ENCODE data around the gene PTPRT. TPM values are rescaled to one million over a fixed set of nuclear protein-coding genes. Genes with fewer than 3 reads are reported as not detected.
A peak's percentile ranks its signal among the peaks of the same experiment; 100 is the strongest.

Gene PTPRT
- total RNA-seq, 2 donors from 2014 or later, result 0.26 to 0.27 TPM

DNA sequence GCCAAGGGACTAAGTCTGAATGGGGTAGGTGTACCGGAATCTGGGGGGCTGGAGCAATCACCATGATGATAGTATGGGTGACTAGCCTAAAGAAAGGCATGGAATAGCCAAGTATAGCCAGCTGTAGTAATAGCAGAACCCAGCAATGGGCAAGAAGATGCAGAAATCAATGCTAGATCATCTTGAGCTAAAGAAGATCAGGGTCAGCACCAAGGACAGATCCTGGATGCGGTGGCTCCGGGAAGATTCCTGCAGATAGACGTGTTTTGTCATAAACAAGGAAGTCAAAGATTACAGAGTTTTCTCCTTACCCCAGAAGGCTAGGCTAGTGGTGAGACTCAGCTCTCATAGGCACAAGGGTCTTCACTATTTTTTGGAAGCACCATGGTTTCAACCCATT lies 1009.9 kb downstream of the PTPRT start:
- intact Hi-C loops (cut with DNase I), result no loop called here
- DNase-seq (no peak), ATAC-seq (no peak)

DNA sequence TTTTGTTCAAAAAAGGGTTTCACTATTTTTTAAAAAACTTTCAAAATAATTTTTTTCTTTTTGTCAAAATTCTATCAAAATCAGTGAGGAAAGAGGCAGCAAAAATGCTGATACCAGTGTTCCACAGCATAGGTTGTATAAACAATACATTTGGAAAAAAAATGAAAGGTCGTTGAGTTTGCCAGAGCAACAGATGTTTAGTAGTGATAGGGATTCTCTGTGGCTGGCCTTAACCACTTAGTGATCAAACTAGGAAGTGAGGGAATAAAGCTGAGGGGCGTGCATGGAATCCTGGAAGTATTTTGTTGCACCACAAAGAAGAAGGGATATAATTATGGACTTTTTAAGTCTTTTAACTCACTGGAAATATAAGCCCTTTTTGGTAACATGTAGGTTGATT lies 1016.3 kb downstream of the PTPRT start:
- ATAC-seq (no peak), DNase-seq (no peak)
- intact Hi-C loops (cut with DNase I), result no loop called here

DNA sequence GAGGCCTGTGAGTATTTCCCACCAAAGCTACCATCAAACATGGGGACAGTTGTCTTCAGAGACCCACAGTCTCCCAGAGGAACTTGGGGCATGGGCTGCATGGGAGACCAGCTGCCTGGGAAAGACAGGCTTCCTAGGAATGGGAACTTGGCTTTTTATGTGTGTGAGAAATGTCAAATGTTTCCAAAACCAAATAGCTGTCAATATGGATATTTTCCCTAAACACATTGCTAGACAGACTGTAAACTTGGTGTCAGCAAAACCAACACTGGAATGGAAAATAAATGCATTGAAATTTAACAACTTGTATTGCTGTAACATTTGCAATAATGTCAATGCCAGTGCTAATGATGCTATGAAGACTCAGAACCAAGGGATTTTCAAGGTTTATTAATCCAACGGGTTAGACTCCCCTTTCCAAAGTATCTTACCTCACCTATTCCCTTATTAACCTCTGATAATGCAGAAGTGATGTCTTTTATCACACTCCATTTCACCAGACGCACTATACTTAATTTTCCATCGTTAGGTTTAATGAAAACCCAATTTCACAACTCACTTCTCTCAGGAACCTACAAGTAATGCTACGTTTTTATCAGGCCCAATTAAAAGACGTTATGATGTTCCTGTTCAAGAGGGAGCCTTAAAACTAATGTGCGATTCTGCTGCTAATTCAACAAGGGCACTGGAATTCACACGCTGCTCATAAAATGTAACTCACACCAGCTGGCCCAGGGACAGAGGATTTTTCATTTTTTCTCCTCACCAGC lies 1025.4 kb downstream of the PTPRT start:
- ATAC-seq (no peak), DNase-seq (no peak)
- intact Hi-C loops (cut with DNase I), result no loop called here

DNA sequence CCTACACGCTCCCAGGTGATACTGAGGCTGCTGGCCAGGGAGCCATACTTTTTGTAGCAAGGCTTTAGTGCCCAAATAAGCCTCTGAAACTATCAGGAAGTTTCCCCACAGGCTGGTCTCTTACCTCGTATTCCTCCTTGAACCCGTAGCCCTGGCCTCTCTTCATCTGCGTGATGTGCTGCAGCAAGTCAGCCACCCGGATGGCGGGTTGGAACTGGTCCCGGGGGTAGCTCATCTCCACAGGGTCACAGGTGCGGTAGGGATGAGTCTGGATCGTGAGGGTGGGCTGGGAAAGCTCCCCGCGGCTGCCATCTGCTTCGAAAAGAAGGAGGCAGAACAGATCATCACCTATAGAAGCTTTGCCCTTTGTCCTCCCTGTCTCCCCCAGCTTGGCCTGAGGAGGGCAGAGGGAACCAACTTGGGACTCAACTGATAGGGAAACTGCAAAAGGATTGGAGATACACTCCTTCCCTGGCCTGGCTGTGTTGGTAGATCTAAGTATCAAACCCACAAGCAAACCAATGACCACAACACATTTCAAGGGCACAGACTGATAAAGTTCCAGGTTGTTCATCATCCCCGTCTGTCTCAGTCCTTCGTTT lies 1028.4 kb downstream of the PTPRT start:
- DNase-seq (no peak), ATAC-seq (no peak)
- intact Hi-C loops (cut with DNase I), result no loop called here

DNA sequence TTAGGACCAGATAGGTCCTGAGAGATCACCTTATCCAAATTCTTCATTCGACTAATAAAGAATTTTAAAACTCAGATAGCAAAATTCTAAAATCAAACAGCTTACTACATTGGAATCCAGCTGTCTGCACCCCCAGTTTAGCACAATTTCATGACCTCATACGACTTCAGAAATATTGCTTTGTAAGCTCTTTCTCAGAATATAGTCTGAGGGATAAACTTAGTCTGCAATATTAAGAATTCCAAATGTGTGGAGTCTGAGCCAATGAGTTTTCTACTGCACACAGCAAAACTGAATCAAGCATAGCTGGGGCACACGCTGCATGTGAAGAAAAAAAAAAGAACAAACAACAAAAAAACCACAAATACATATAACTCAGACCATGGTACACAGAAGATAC lies 1029.9 kb downstream of the PTPRT start:
- intact Hi-C loops (cut with DNase I), result no loop called here
- ATAC-seq (no peak), DNase-seq (no peak)

DNA sequence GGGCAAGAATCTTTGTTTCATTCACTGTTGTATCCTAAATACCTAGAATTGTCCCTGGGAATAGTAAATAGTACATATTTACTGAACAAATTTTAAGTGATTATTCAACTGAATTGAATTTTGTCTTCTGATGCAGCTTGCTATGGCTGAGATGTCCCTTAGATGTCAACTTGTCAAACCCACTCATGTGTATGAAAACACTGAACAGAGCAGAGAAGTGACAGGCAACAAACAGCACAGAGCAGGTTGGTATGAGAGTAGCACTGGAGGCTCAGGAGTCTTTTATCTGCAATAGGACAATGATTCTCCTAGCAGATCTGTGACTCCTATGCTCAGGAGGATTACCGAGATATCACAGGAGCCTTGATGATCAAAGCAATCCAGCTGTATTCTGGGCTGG lies 1031.4 kb downstream of the PTPRT start:
- ATAC-seq (no peak), DNase-seq (no peak)
- intact Hi-C loops (cut with DNase I), result no loop called here

DNA sequence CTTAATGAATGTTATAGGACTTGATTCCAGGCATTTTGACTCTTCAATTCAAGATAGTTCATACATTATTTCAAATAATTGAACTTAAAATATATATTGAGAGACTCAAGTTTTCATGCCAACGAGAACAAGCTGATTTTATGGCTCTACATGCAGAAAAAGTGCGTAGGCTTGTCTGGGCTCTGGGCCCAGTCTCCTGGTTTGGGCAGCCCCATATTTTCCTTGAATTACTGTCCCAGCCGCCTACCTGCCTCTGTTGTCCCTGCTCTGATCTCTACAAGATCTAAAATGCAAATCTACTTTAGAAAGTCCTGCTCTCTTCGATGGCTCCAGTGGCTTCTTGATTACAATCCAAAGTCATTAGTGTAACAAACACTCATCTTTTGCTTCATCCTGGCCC lies 1034.1 kb downstream of the PTPRT start:
- ATAC-seq, result no peak

DNA sequence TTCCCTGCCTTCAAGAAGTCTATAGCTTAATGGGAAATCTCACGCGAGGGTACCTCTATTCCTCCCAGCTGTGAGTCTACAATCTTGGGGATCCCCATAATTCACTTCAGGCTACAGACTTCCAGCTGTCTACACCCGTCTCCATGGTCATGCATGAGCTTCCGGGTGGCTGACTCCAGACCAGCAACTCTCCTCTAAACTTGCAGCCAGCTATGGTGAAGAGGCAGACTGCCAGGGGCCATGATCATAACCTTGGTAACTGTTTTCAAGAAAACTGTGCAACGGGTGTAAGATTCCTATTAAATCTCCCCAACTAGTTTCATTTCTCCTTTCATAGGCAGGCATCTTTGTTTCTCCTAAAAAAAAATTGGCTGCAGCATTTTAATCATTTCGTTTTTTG lies 1037.1 kb downstream of the PTPRT start:
- DNase-seq (no peak), ATAC-seq (no peak)
- intact Hi-C loops (cut with DNase I), result no loop called here

More for the DNA sequence above, 1034.1 kb downstream of the PTPRT start:
- intact Hi-C loops (cut with DNase I), result no loop called here
- no peak for DNase-seq

DNA sequence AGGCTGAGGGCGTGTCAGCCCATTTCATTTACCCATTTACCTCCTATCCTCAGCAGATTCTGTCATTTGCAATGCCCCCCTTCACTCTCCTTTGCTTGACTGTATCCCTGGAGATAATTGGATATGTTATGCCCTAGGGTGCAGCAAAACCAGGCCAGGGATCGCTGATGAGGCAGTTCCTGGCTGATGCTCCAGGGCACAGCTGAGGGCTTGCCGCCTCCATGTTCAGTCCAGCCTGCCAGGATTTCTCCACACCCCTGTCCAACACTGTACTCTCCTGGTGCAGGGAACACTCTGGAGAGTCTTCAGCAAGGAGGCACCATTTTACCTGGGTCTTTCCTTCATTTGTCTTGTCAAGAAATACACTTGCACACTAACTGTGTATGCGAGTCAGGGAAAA lies 1039.5 kb downstream of the PTPRT start:
- ATAC-seq (no peak), DNase-seq (no peak)
- intact Hi-C loops (cut with DNase I), result no loop called here

DNA sequence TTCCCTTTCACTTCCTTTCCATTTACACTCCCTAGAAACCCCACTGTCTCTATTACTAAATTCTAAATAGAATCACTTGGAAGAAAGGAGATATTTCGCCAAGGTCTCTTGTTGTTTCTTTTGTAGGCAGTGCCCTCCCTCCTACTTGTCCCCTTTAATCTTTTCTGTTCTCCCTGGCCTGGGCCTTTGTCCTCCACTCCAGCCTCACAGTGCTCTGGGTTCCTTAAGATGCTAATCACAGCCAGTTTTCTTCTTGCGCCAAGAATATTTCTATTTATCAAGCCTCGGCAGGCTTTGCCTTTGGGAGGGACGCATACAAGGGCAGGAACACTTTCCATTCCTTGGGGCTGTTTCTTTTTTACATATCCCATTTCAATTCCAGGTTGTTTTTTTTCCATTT lies 1051.0 kb downstream of the PTPRT start:
- no peak for ATAC-seq
- intact Hi-C loops (cut with DNase I), result no loop called here
- DNase-seq, result no peak

DNA sequence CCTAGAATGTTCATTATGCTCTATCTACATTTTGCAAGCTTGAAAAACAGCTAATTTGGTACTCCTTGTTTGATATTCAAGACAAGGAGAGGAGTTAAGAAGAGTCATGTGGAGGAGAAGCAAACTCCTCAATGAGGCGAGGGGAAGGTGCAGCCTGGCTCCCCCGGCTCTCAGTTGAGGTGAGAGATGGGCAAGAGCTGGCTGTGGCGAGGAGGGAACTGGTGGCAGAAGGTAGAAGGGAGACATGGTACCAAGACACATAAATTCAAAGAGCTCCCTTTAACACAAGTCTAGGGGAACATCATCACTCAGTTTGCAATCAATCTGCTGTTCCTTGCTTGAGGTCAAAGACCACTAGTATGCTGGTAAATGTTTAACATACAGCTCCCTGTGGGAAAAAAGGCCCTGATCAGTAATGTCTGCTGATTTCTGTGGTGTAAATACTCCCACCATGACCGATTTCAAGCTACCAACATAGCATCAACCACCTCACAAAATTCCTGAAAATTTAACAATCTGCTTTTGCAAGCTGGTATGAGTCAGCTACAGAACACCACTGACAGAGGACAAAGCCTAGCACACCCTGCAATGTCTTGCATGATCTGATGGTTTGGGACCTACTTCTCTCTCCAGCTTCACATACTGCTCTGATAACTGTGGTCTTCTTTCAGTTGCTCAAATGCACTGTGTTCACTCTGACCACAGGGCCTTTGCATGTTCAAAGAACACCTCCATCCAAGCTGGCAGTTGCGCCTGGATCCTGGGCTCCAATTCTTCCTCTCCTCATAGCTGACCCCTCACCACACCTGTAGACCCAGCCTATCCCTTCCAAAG lies 1055.2 kb downstream of the PTPRT start:
- intact Hi-C loops (cut with DNase I), result no loop called here
- ATAC-seq (no peak), DNase-seq (no peak)

DNA sequence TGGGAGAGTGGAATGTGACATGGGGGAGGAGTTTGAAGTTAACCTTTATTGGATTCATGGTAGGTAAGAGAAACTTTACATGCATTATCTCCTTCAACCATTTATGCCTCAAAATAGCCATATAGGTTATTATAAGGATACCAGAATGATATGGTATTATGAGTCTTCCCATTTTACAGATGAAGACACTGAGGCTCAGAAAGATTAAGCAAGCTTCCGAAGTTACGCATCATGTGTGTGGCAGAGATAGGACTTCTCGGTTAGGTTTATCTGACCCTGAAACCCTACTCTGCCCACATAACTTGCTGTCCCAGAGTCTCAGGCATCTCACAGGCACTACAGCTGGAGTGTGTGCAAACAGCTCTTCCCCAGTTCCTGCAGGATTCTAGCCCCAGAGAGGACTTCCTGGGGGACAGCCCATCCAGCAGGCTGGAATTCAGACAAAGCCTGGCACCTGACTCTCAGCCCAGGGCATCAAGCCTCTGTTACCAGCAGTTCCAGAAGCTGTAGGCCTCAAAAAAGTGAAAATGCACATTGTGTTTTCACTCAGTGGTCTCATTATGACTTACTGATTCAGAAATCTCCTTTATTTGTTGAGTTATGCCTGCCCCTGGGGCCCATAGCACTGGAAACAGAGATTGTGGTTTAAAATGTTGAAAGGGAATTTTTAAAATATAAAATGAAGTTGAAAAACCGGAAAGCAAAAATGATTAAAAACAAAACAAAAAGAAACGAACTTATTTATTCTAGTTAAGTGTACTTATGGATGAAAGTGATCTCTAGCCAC lies 1058.7 kb downstream of the PTPRT start:
- DNase-seq (no peak), ATAC-seq (no peak)
- intact Hi-C loops (cut with DNase I), result no loop called here

DNA sequence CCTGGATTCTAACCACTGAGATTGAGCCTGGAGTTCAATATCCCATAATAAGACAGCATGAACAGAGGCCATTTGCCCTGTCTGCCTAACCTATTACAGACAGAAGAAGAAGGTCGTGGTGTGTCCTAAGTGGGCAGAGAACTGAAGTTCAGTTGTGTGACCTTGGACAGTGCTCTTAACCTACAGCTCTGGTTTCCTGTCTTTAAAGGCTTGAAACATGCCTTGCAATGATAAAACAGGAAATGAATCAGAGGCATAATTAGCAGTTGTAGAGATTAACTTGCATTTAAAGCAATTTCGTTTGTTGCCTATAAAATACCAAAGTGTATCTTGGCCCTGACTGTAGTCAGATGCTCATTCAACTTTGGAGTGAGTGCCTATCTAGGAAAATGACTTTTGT lies 1064.3 kb downstream of the PTPRT start:
- no peak for ATAC-seq
- intact Hi-C loops (cut with DNase I), result no loop called here
- no peak for DNase-seq

DNA sequence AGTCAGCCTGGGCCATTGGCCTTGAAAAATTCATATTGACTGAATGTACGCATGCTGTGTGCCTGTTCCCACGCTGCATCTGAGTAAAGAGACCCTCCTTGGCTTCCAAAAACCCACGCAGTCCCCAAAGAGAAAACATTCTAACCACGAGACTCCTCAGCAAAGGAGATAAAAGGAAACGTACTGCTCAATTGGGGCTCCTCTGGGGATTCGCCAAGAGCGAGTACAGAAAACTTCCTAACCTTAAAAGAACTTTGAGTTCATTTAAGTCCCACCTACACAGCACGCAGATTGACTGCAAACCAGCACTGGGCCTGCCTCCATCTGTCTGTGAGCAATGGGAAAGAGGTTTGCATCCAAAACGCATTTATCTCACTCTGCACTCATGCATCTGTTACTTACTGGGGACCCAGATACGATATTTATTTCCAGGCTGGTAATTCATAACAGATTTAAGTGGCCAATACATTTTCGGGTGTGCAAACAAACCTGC lies 1065.7 kb downstream of the PTPRT start:
- intact Hi-C loops (cut with DNase I), result no loop called here
- DNase-seq (no peak), ATAC-seq (peak in 1 of 2 donors; percentile 85)

DNA sequence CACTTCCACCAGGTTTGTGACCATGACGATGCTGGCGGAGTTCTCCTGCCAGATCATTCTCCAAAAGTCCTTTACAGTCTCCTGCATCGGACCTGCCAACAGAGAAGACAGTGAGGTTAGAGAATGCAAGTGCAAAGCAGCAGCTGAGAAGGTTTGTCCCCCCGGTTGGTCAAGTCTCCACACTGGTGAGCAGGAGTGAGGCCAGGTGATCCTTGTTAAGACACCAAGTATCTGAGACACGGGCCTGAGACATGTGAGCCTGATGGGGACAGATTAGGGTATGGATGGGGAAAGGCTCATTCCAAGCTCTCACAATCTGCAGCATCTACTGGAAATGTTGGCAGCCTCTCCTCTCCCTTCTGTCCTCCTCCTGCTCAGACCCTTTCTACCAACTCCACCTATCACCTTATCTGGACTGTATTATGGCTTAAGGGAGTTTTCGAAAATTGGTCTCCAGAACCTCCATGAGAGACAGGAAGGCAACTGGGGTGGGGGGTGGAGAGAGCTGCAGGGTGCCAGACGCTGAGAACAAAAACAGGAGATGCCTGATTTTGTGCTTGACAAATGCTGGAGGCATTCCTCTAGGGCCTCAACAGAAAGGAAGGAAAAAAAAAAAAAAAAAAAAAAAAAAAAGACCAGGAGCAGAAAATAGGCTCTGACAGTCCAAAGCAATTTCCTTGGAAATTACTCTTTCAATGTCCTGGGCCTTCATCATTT lies 1071.1 kb downstream of the PTPRT start:
- no peak for DNase-seq
- intact Hi-C loops (cut with DNase I), result no loop called here
- no peak for ATAC-seq

DNA sequence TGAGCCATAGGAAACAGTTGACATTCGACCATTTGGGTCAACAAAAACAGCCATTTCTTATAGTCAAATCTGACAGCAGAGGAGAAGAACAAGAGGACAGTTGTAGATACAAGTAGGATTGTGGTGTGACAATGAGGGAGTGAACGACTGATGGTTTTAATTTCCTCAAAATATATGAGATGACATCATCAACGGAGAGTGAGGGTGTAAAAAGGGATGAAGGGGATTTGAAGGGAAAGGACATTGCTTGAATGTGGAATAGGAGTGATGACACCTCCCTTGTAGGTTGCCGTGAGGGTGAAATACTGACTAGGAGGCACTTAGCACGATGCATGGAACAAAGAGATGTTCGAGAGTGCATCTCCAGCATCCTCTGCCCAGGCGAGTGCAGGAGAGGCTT lies 1071.7 kb downstream of the PTPRT start:
- ATAC-seq (no peak), DNase-seq (no peak)
- intact Hi-C loops (cut with DNase I), result no loop called here

DNA sequence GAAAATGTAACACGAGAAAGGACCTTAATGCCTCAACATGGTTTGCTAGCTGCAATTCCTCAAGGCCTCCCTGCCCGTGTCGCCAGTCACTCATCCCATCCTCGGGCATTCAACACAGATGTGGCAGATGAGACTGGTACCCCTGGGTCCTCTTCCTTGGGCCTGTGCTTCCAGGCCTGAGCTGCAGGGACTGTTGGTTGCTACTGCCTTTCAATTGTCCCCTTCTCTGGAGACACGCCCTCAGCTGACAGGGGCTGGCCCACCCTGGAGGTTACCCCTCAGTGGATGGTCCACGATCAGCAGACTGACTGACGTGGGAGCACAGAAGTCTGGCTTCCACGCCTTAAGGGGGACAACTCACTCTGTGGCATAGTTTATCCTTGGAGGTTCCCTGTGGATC lies 1076.5 kb downstream of the PTPRT start:
- DNase-seq (no peak), ATAC-seq (no peak)
- intact Hi-C loops (cut with DNase I), result no loop called here

DNA sequence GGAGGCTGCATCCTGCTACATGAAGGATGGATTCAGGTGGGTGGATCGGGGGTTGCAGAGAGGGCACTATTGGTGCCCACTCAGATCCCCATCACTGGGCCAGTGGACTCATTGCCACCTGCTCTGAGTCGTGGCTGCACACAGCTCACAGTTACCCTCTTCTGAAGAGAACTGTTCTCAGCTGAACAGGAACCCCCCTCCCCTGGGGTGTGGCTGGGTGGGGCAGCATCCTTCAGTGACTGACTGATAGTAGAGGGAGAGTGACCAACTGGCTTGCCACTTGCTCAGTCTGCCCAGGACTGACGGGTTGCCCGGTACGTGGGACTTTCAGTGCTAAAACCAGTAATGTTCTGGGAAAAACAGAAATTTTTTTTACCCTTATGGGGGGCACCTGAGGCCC lies 1077.5 kb downstream of the PTPRT start:
- ATAC-seq (no peak), DNase-seq (no peak)
- intact Hi-C loops (cut with DNase I), result no loop called here

DNA sequence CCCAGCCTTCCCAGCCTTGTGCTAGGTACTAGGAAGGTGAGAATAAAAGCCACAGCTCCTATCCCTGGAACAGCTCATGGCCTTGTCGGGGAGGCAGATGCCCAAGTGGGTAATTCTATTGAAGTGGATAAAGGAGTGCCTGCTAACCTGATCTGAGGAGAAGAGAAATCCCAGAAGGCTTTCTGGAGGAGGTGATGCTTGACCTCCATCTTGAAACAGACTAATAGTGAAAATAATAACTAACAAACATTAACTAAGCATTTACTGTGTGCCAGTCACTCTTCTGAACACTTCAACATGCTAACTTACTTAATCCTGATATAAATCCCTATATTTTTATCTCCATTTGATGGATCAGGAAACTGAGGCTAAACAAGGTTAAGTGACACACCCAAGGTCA lies 1078.4 kb downstream of the PTPRT start:
- intact Hi-C loops (cut with DNase I), result no loop called here
- no peak for ATAC-seq

More for the DNA sequence above, 1078.4 kb downstream of the PTPRT start:
- no peak for DNase-seq

Measured in left cardiac atrium (tissue), 4 donors.